HCT116 (cell line): ENCODE results near the gene SLAMF8. TPM values are rescaled to one million over a fixed set of nuclear protein-coding genes. Genes with fewer than 3 reads are reported as not detected.

Experiments
- ATAC-seq: fragments of 200-7000 bp; cut with Tn5 transposase; 2 replicates; pipeline ENCODE4 v1.9.1; 2020; ENCODE audit warnings: mild to moderate bottlenecking, moderate library complexity
- BruUV-seq: library from RNA; stranded (reverse); fragments of 400-500 nt; replicated peaks from 2 replicates; lab custom pipeline; 2021; lab: Mats Ljungman, UMichigan
- CTCF ChIA-PET: fragments of 300-600 bp; sonication (Branson Sonifier 250); formaldehyde crosslinking; loops from one replicate; lab custom pipeline; 2021; ENCODE audit warnings: antibody characterized with exemption; lab: Charles Lee
- POLR2A ChIA-PET: fragments of 300-600, 350-600 bp; sonication (Branson Sonifier 250); formaldehyde crosslinking; loops from one replicate; lab custom pipeline; 2021; ENCODE audit warnings: antibody characterized with exemption; lab: Charles Lee
- RAD21 ChIA-PET, 2 experiments: fragments of 300-600 bp; sonication (Branson Sonifier 250); formaldehyde crosslinking; loops; one replicate each; lab custom pipeline; 2023; ENCODE audit warnings: low total read pairs in 2 of 2; ENCODE audit not compliant: uncharacterized antibody in 2 of 2, unreplicated experiment in 2 of 2, low non-redundant PET in 1 of 2; lab: Charles Lee
- DNase-seq: peaks from one replicate; pipeline ENCODE4 v3.0.0-alpha.2; 2010; ENCODE audit warnings: low read depth, low spot score
- H2AFZ ChIP-seq: fragments of 200-600 bp; shearing (Covaris generic), sonication (generic); 2 replicates; pipeline ENCODE4 v1.6.1; 2017; ENCODE audit warnings: low read depth, mixed run types, mixed read lengths, antibody characterized with exemption, low read length; ENCODE audit not compliant: poor library complexity, severe bottlenecking
- H3K27ac ChIP-seq: 2 replicates; pipeline ENCODE4 v1.5.1; 2012; ENCODE audit warnings: low read depth, low read length
- H3K27me3 ChIP-seq: fragments of 200-600 bp; sonication (generic); 2 replicates; pipeline ENCODE4 v1.6.1; 2016; ENCODE audit warnings: mixed run types, low read length, mixed read lengths; ENCODE audit not compliant: insufficient read depth
- H3K36me3 ChIP-seq, 2 experiments: fragments of 200-500 bp in 1 of 2; fragments of 200-600 bp in 1 of 2; sonication (Bioruptor generic) in 1 of 2; sonication (generic) in 1 of 2; 2 replicates each; pipeline versions ENCODE4 v1.5.1 to v1.6.1; 2014 to 2016; ENCODE audit warnings: low read length in 2 of 2, inconsistent platforms in 1 of 2, mixed read lengths in 1 of 2, mixed run types in 1 of 2; ENCODE audit not compliant: insufficient read depth in 2 of 2, control insufficient read depth in 1 of 2
- H3K4me1 ChIP-seq, 2 experiments: fragments of 200-600 bp in 1 of 2; sonication (generic) in 1 of 2; 2 replicates each; pipeline versions ENCODE4 v1.5.1 to v1.6.1; 2012 to 2017; ENCODE audit warnings: low read length in 2 of 2, inconsistent platforms in 1 of 2, mild to moderate bottlenecking in 1 of 2, mixed read lengths in 1 of 2, mixed run types in 1 of 2, moderate library complexity in 1 of 2; ENCODE audit not compliant: insufficient read depth in 2 of 2, control insufficient read depth in 1 of 2
- H3K4me2 ChIP-seq: fragments of 200-600 bp; sonication (generic); 2 replicates; pipeline ENCODE4 v1.6.1; 2017; ENCODE audit warnings: mixed run types, low read length, mixed read lengths
- H3K4me3 ChIP-seq, 2 experiments: fragments of 200-600 bp in 1 of 2; sonication (generic) in 1 of 2; replicated peaks in 1 of 2; 2 replicates each; pipeline ENCODE4 v1.5.1; 2011 to 2016; ENCODE audit warnings: low read length in 2 of 2, control low read depth in 1 of 2, low read depth in 1 of 2, mild to moderate bottlenecking in 1 of 2, mixed read lengths in 1 of 2, mixed run types in 1 of 2
- H3K79me2 ChIP-seq: fragments of 200-600 bp; sonication (generic); 2 replicates; pipeline ENCODE4 v1.6.1; 2017; ENCODE audit warnings: mild to moderate bottlenecking, mixed run types, low read length, moderate library complexity, mixed read lengths; ENCODE audit not compliant: insufficient read depth
- H3K9ac ChIP-seq: fragments of 200-600 bp; sonication (generic); 2 replicates; pipeline ENCODE4 v1.6.1; 2016; ENCODE audit warnings: low read length, mixed read lengths
- H3K9me2 ChIP-seq: fragments of 200-600 bp; sonication (generic), shearing (Covaris generic); 2 replicates; pipeline ENCODE4 v1.6.1; 2017; ENCODE audit warnings: mixed run types, mild to moderate bottlenecking, moderate library complexity; ENCODE audit not compliant: insufficient read depth
- H3K9me3 ChIP-seq, 2 experiments: fragments of 200-500 bp in 1 of 2; fragments of 200-600 bp in 1 of 2; sonication (Bioruptor generic) in 1 of 2; sonication (generic) in 1 of 2; 2 replicates each; pipeline ENCODE4 v1.6.1; 2014 to 2017; ENCODE audit warnings: low read length in 2 of 2, mixed read lengths in 2 of 2, inconsistent platforms in 1 of 2, low read depth in 1 of 2, mild to moderate bottlenecking in 1 of 2, mixed run types in 1 of 2, moderate library complexity in 1 of 2; ENCODE audit not compliant: control insufficient read depth in 1 of 2, insufficient read depth in 1 of 2
- H4K20me1 ChIP-seq: fragments of 200-600 bp; sonication (generic), shearing (Covaris generic); 2 replicates; pipeline ENCODE4 v1.6.1; 2017; ENCODE audit warnings: mixed run types, mild to moderate bottlenecking, moderate library complexity; ENCODE audit not compliant: insufficient read depth
- CBX3 ChIP-seq: IDR thresholded peaks from 2 replicates; pipeline ENCODE4 v1.6.1; 2012; ENCODE audit warnings: low read depth
- EGR1 ChIP-seq: IDR thresholded peaks from 2 replicates; pipeline ENCODE4 v1.6.1; 2012; ENCODE audit warnings: low read depth
- ELF1 ChIP-seq: IDR thresholded peaks from 2 replicates; pipeline ENCODE4 v1.6.1; 2012; ENCODE audit warnings: low read depth, borderline replicate concordance
- EZH2 ChIP-seq: fragments of 200-600 bp; sonication (generic); IDR thresholded peaks from 2 replicates; pipeline ENCODE4 v1.6.1; 2017; ENCODE audit warnings: antibody characterized with exemption, mixed run types
- EZH2phosphoT487 ChIP-seq: fragments of 200-600 bp; IDR thresholded peaks from 2 replicates; pipeline ENCODE4 v1.6.1; 2018; ENCODE audit warnings: antibody characterized with exemption, borderline replicate concordance
- JUND ChIP-seq: IDR thresholded peaks from 2 replicates; pipeline ENCODE4 v1.6.1; 2012
- POLR2A ChIP-seq: IDR thresholded peaks from 2 replicates; pipeline ENCODE4 v1.7.0; 2011; ENCODE audit warnings: borderline replicate concordance; ENCODE audit not compliant: insufficient read depth, insufficient read length; ENCODE audit errors: extremely low read depth
- RAD21 ChIP-seq: IDR thresholded peaks from 2 replicates; pipeline ENCODE4 v1.6.1; 2012; ENCODE audit warnings: low read depth, mild to moderate bottlenecking
- SIN3A ChIP-seq: IDR thresholded peaks from 2 replicates; pipeline ENCODE4 v1.6.1; 2012; ENCODE audit warnings: low read depth
- TCF7L2 ChIP-seq: IDR thresholded peaks from 2 replicates; pipeline ENCODE4 v1.7.0; 2011; ENCODE audit warnings: borderline replicate concordance, inconsistent platforms; ENCODE audit not compliant: insufficient read depth, insufficient read length; ENCODE audit errors: extremely low read depth
- ZNF274 ChIP-seq: fragments of 200-500 bp; sonication (Bioruptor generic); IDR thresholded peaks from 2 replicates; pipeline ENCODE4 v1.6.1; 2014; ENCODE audit warnings: mild to moderate bottlenecking, low read depth, low read length, inconsistent platforms
- intact Hi-C: fragments of 100-400 bp; cut with micrococcal nuclease; formaldehyde crosslinking; loops from 2 replicates; pipeline ENCODE4 v1.10.0; 2022
- total RNA-seq: library from RNA; stranded (reverse); gene quantifications from one replicate; pipeline ENCODE4 v1.2.1, GENCODE V29; 2021; ENCODE audit not compliant: unreplicated experiment
- TF ChIP-seq, protein P1 (sequence below): IDR thresholded peaks from 2 replicates; pipeline ENCODE4 v1.6.1; 2012
- TF ChIP-seq, protein P2 (sequence below), 3 experiments: fragments of 200-600 bp in 1 of 3; sonication (generic) in 1 of 3; IDR thresholded peaks in 2 of 3; conservative IDR thresholded peaks in 1 of 3; 2 replicates each; pipeline ENCODE4 v1.5.1; 2012 to 2017; ENCODE audit warnings: low read depth in 2 of 3, low read length in 2 of 3, antibody characterized with exemption in 1 of 3, borderline replicate concordance in 1 of 3, control low read depth in 1 of 3, mild to moderate bottlenecking in 1 of 3, mixed read lengths in 1 of 3, mixed run types in 1 of 3, moderate library complexity in 1 of 3; ENCODE audit not compliant: insufficient read depth in 1 of 3

The SLAMF8 gene
- total RNA-seq, 1 experiment from 2014 or later: not detected

DNA sequence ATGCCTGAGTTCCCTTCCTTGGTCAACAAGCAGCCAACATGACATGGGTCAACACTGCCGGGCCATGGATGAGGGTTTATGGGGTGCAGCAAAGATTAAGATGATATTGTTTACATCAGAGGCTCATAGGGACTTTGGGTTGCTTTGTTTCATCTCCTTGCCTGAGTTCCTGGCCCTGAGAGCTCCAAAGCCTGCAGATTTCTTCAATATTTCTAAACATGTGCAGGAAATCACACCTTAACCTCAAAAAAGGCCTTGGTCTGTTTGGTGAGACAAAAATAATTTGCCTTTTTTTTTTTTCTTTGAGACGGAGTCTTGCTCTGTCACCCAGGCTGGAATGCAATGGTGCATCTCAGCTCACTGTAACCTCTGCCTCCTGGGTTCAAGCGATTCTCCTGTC lies 876 bp downstream of the SLAMF8 start:
- Histone ChIP-seq H3K9me2 (no peaks in the 10 kb centered on the region), H3K4me1 (peaks cover 0 to 7% of the 10 kb centered on the region in 2 experiments; a peak in 1 of 4 replicates), H3K27ac (no peak overlapping the region), H3K9ac (no peak overlapping the region), H3K36me3 (no peaks in the 10 kb centered on the region), H3K4me2 (no peak overlapping the region), H2AFZ (no peak overlapping the region), H3K27me3 (peaks cover 15% of the 10 kb centered on the region; the same call in 1 of the 2 replicates), H4K20me1 (no peaks in the 10 kb centered on the region), H3K9me3 (no peaks in the 10 kb centered on the region), H3K4me3 (no peak overlapping the region), H3K79me2 (no peaks in the 10 kb centered on the region)
- ChIA-PET POLR2A (no interaction called here), RAD21 (no interaction called here), CTCF (interaction anchor here (4.4 kb wide), 1 partner anchor 29 kb away, joined by 20 read pairs; no protein-coding TSS in a partner anchor)
- no TSS peak for BruUV-seq
- no peak for TF ChIP-seq EZH2phosphoT487
- DNase-seq (no peak), ATAC-seq (no peak)
- intact Hi-C loops: no loop called here

DNA sequence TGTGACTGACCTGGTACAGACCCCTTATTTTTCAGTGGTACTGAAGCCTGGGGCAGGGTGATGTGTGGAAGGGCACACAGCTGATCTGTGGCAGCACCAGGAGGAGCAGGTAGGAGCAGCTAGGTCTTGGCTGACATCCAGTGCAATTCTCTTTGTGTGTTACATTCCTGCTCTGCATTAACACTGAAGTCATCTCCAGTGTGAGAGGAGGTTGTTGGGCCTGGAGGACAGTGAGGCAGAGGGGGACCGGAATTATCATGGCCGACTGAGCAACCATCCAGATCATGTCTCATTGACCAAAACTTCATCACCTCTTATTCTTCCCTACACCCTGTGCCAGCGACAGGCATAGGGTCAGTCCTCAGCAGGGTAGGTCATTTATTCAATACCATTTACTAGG lies 1.5 kb downstream of the SLAMF8 start:
- H3K9me3 ChIP-seq: no peaks in the 10 kb centered on the region
- no peak overlapping the region for H3K27ac ChIP-seq
- intact Hi-C loops: loop anchor here (2.0 kb wide), 1 partner anchor 63 kb away; no protein-coding TSS in a partner anchor
- no peak overlapping the region for H2AFZ ChIP-seq
- H3K9ac ChIP-seq: no peak overlapping the region
- CTCF ChIA-PET: interaction anchor here (4.4 kb wide), 1 partner anchor 30 kb away, joined by 20 read pairs; no protein-coding TSS in a partner anchor
- H3K4me3 ChIP-seq: no peak overlapping the region
- POLR2A ChIA-PET: no interaction called here
- no peaks in the 10 kb centered on the region for H3K36me3 ChIP-seq
- DNase-seq (no peak), ATAC-seq (no peak)
- peaks cover 0 to 7% of the 10 kb centered on the region in 2 experiments; a peak in 1 of 4 replicates for H3K4me1 ChIP-seq
- H3K4me2 ChIP-seq: no peak overlapping the region
- H4K20me1 ChIP-seq: no peaks in the 10 kb centered on the region
- RAD21 ChIA-PET: no interaction called here
- BruUV-seq: no TSS peak
- peaks cover 12% of the 10 kb centered on the region; the same call in 1 of the 2 replicates for H3K27me3 ChIP-seq
- H3K79me2 ChIP-seq: no peaks in the 10 kb centered on the region
- TF ChIP-seq TCF7L2: no peak
- TF ChIP-seq EZH2phosphoT487: no peak
- TF ChIP-seq ZNF274: no peak
- TF ChIP-seq SIN3A: no peak
- TF ChIP-seq EZH2: no peak
- no peak for TF ChIP-seq RAD21
- TF ChIP-seq POLR2A: no peak
- TF ChIP-seq JUND: no peak
- TF ChIP-seq, protein P1, sequence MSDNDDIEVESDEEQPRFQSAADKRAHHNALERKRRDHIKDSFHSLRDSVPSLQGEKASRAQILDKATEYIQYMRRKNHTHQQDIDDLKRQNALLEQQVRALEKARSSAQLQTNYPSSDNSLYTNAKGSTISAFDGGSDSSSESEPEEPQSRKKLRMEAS: no peak
- TF ChIP-seq, protein P2, sequence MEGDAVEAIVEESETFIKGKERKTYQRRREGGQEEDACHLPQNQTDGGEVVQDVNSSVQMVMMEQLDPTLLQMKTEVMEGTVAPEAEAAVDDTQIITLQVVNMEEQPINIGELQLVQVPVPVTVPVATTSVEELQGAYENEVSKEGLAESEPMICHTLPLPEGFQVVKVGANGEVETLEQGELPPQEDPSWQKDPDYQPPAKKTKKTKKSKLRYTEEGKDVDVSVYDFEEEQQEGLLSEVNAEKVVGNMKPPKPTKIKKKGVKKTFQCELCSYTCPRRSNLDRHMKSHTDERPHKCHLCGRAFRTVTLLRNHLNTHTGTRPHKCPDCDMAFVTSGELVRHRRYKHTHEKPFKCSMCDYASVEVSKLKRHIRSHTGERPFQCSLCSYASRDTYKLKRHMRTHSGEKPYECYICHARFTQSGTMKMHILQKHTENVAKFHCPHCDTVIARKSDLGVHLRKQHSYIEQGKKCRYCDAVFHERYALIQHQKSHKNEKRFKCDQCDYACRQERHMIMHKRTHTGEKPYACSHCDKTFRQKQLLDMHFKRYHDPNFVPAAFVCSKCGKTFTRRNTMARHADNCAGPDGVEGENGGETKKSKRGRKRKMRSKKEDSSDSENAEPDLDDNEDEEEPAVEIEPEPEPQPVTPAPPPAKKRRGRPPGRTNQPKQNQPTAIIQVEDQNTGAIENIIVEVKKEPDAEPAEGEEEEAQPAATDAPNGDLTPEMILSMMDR (IDR thresholded peaks at IDR 0.05 in 2 of 3, conservative IDR thresholded peaks at IDR 0.05 in 1 of 3; ENCODE audit: borderline replicate concordance in 1 of 3, insufficient read depth in 1 of 3, low read depth in 2 of 3, low read length in 2 of 3): no peak
- no peak for TF ChIP-seq ELF1
- TF ChIP-seq CBX3: no peak
- no peak for TF ChIP-seq EGR1
- H3K9me2 ChIP-seq: no peaks in the 10 kb centered on the region
